ENCODE data around the gene GALNT2. TPM values are rescaled to one million over a fixed set of nuclear protein-coding genes. Genes with fewer than 3 reads are reported as not detected.
A peak's percentile ranks its signal among the peaks of the same experiment; 100 is the strongest.

Gene GALNT2
- total and polyA plus RNA-seq, 9 of the 15 experiments (the other 6 are each of a cell fraction or from before 2014, with no cell fraction given) = 1.6 to 106 (median 51.9) TPM

- TF ChIP-seq EP300 (IDR thresholded peaks at IDR 0.05; ENCODE audit: low read length) = no peak
- no peak for TF ChIP-seq LEF1 (IDR thresholded peaks at IDR 0.05)
- TF ChIP-seq RFX1 (IDR thresholded peaks at IDR 0.05) = no peak
- no peak for TF ChIP-seq ZNF217 (CRISPR knock-in tag; IDR thresholded peaks at IDR 0.05)
- TF ChIP-seq, protein P1, sequence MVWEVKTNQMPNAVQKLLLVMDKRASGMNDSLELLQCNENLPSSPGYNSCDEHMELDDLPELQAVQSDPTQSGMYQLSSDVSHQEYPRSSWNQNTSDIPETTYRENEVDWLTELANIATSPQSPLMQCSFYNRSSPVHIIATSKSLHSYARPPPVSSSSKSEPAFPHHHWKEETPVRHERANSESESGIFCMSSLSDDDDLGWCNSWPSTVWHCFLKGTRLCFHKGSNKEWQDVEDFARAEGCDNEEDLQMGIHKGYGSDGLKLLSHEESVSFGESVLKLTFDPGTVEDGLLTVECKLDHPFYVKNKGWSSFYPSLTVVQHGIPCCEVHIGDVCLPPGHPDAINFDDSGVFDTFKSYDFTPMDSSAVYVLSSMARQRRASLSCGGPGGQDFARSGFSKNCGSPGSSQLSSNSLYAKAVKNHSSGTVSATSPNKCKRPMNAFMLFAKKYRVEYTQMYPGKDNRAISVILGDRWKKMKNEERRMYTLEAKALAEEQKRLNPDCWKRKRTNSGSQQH (CRISPR knock-in tag; IDR thresholded peaks at IDR 0.05) = no peak
- TF ChIP-seq FOXK1 (CRISPR knock-in tag; IDR thresholded peaks at IDR 0.05; ENCODE audit: borderline replicate concordance) = no peak
- no peak for TF ChIP-seq MAFK (IDR thresholded peaks at IDR 0.05; ENCODE audit: low read length)
- peak; percentile 36 for TF ChIP-seq PRPF4 (IDR thresholded peaks at IDR 0.05; ENCODE audit: insufficient read depth, low read depth, low read length, poor library complexity, severe bottlenecking)
- TF ChIP-seq TBP (optimal IDR thresholded peaks at IDR 0.05; ENCODE audit: low read depth, low read length) = peak; percentile 70
- TF ChIP-seq ZNF3 (CRISPR knock-in tag; IDR thresholded peaks at IDR 0.05) = no peak
- TF ChIP-seq THAP7 (CRISPR knock-in tag; IDR thresholded peaks at IDR 0.05) = no peak
- TF ChIP-seq NFXL1 (CRISPR knock-in tag; IDR thresholded peaks at IDR 0.05) = no peak
- TF ChIP-seq ZBTB40 (IDR thresholded peaks at IDR 0.05) = no peak
- no peak; the same call in 1 of the 2 replicates for TF ChIP-seq ZBTB40 (CRISPR knock-in tag; IDR thresholded peaks at IDR 0.05)
- TF ChIP-seq SMARCB1 (IDR thresholded peaks at IDR 0.05; ENCODE audit: insufficient read length, low read depth) = no peak
Measured at GRCh38 chr1:230067871-230068620, 1.0 kb downstream of the GALNT2 start (continued).

All from K562 (cell line).